OCI-LY3 (cell line): Measurements from ENCODE around the gene MAGI2.

Source experiments
- EZH2phosphoT487 ChIP-seq: fragments of 200-600 bp; shearing (Covaris generic); IDR thresholded peaks from 2 replicates; pipeline ENCODE4 v1.6.1; 2018; ENCODE audit warnings: antibody characterized with exemption, mixed run types, low read depth
- TF ChIP-seq, protein P1 (sequence below): fragments of 200-600, 300-600 bp; sonication (generic); IDR thresholded peaks from 2 replicates; pipeline ENCODE4 v1.5.1; 2014; ENCODE audit warnings: antibody characterized with exemption, low read length, low read depth

DNA sequence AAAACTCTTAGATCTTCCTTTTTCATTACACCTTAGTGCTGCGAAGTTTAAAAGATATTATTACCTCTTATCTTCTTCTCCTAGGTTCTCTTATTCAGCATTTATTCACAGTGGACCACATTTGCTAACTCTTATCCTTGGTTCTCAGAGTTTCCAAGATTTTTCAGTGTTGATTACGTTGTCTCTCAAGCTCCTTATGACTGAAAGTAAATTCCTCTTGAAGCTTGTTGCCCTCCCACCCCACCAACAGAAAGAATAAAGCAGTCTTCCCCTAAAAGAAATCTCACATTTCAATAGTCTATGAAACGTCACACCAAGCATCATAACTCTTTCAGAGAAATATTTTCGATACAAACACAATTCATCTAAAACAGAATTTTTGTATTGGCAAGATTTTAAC, 362.5 kb downstream of the MAGI2 start:
- TF ChIP-seq, protein P1, sequence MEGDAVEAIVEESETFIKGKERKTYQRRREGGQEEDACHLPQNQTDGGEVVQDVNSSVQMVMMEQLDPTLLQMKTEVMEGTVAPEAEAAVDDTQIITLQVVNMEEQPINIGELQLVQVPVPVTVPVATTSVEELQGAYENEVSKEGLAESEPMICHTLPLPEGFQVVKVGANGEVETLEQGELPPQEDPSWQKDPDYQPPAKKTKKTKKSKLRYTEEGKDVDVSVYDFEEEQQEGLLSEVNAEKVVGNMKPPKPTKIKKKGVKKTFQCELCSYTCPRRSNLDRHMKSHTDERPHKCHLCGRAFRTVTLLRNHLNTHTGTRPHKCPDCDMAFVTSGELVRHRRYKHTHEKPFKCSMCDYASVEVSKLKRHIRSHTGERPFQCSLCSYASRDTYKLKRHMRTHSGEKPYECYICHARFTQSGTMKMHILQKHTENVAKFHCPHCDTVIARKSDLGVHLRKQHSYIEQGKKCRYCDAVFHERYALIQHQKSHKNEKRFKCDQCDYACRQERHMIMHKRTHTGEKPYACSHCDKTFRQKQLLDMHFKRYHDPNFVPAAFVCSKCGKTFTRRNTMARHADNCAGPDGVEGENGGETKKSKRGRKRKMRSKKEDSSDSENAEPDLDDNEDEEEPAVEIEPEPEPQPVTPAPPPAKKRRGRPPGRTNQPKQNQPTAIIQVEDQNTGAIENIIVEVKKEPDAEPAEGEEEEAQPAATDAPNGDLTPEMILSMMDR: no peak
- no peak for TF ChIP-seq EZH2phosphoT487
